Astrocyte (in vitro differentiated cells and primary cell): ENCODE measurements around the gene GP9. TPM values are rescaled to one million over a fixed set of nuclear protein-coding genes. Genes with fewer than 3 reads are reported as not detected.
A peak's percentile ranks its signal among the peaks of the same experiment; 100 is the strongest.

Experiments used
- DNase-seq: peaks from one replicate; pipeline ENCODE4 v3.0.0-alpha.2; 2010; ENCODE audit warnings: low read depth
- FAIRE-seq: peaks from 2 replicates; lab custom pipeline; 2011; peaks lifted over from hg19 to GRCh38; lab: Jason Lieb, UNC
- H2AFZ ChIP-seq: 2 replicates; pipeline ENCODE4 v1.6.0; 2012; ENCODE audit warnings: low read depth, low read length, inconsistent platforms
- H3K27ac ChIP-seq: 2 replicates; pipeline ENCODE4 v1.5.1; 2011; ENCODE audit warnings: low read depth, low read length, inconsistent platforms
- H3K27me3 ChIP-seq: 2 replicates; pipeline ENCODE4 v1.6.0; 2011; ENCODE audit warnings: low read length, inconsistent platforms; ENCODE audit not compliant: insufficient read depth
- H3K36me3 ChIP-seq: 2 replicates; pipeline ENCODE4 v1.5.1; 2011; ENCODE audit warnings: low read length, inconsistent platforms; ENCODE audit not compliant: insufficient read depth
- H3K4me1 ChIP-seq: 2 replicates; pipeline ENCODE4 v1.5.1; 2011; ENCODE audit warnings: low read length, inconsistent platforms; ENCODE audit not compliant: insufficient read depth
- H3K4me2 ChIP-seq: 2 replicates; pipeline ENCODE4 v1.6.0; 2012; ENCODE audit warnings: low read length, inconsistent platforms
- H3K4me3 ChIP-seq: 2 replicates; pipeline ENCODE4 v1.5.1; 2011; ENCODE audit warnings: low read depth, mild to moderate bottlenecking, low read length, inconsistent platforms; ENCODE audit not compliant: insufficient read depth
- H3K79me2 ChIP-seq: 2 replicates; pipeline ENCODE4 v1.6.0; 2012; ENCODE audit warnings: mild to moderate bottlenecking, low read length, inconsistent platforms; ENCODE audit not compliant: insufficient read depth
- H3K9ac ChIP-seq: 2 replicates; pipeline ENCODE4 v1.6.0; 2012; ENCODE audit warnings: mild to moderate bottlenecking, low read length, inconsistent platforms
- H3K9me3 ChIP-seq: 2 replicates; pipeline ENCODE4 v1.5.1; 2012; ENCODE audit warnings: low read depth, mild to moderate bottlenecking, low read length, inconsistent platforms; ENCODE audit not compliant: insufficient read depth
- H4K20me1 ChIP-seq: 2 replicates; pipeline ENCODE4 v1.6.0; 2012; ENCODE audit warnings: low read length, inconsistent platforms; ENCODE audit not compliant: insufficient read depth
- H3K27ac Mint-ChIP-seq: one replicate; pipeline ENCODE4 v1.8.0; 2021; ENCODE audit warnings: mild to moderate bottlenecking, mixed read lengths; ENCODE audit not compliant: unreplicated experiment
- H3K27me3 Mint-ChIP-seq: one replicate; pipeline ENCODE4 v1.8.0; 2021; ENCODE audit warnings: low read depth, mixed read lengths; ENCODE audit not compliant: unreplicated experiment
- H3K36me3 Mint-ChIP-seq: one replicate; pipeline ENCODE4 v1.8.0; 2021; ENCODE audit warnings: low read depth, mixed read lengths; ENCODE audit not compliant: unreplicated experiment
- H3K4me1 Mint-ChIP-seq: one replicate; pipeline ENCODE4 v1.8.0; 2021; ENCODE audit warnings: low read depth, mixed read lengths; ENCODE audit not compliant: unreplicated experiment
- H3K4me3 Mint-ChIP-seq: one replicate; pipeline ENCODE4 v1.8.0; 2021; ENCODE audit warnings: mild to moderate bottlenecking, moderate library complexity, mixed read lengths; ENCODE audit not compliant: unreplicated experiment
- H3K9me3 Mint-ChIP-seq: one replicate; pipeline ENCODE4 v1.8.0; 2021; ENCODE audit warnings: mild to moderate bottlenecking, mixed read lengths; ENCODE audit not compliant: unreplicated experiment
- CTCF ChIP-seq: IDR thresholded peaks from 2 replicates; pipeline ENCODE4 v1.5.1; 2011; ENCODE audit warnings: low read depth, mild to moderate bottlenecking, inconsistent platforms, low read length, moderate library complexity; ENCODE audit not compliant: insufficient read depth
- EZH2 ChIP-seq: IDR thresholded peaks from 2 replicates; pipeline ENCODE4 v1.6.1; 2012; ENCODE audit warnings: mild to moderate bottlenecking, low read length, inconsistent platforms; ENCODE audit not compliant: insufficient read depth
- total RNA-seq: library from RNA; stranded (reverse); gene quantifications from 2 replicates; pipeline ENCODE4 v1.2.1, GENCODE V29; 2021

GP9 gene
- total RNA-seq, 1 donor from 2014 or later: not detected

- FAIRE-seq: no peak
- H3K36me3 ChIP-seq: no peaks in the 10 kb centered on the region
Observed at GRCh38 chr3:129014793-129015345, 45.7 kb upstream of the GP9 start.

GRCh38 chr3:129015388-129016105 is 45.0 kb upstream of the GP9 start:
- Mint-ChIP-seq H3K4me3 (no peak overlapping the region), H3K9me3 (peaks cover 1% of the 10 kb centered on the region), H3K27me3 (peaks cover 4% of the 10 kb centered on the region), H3K36me3 (no peaks in the 10 kb centered on the region), H3K4me1 (peaks cover 14% of the 10 kb centered on the region), H3K27ac (peak overlapping the region; percentile 88)
- no peak for TF ChIP-seq CTCF
- TF ChIP-seq EZH2: no peak
- no peaks in the 10 kb centered on the region for H3K79me2 ChIP-seq
- peak overlapping the region; percentile 47 for H2AFZ ChIP-seq
- H3K36me3 ChIP-seq: no peaks in the 10 kb centered on the region
- H4K20me1 ChIP-seq: no peaks in the 10 kb centered on the region
- no peaks in the 10 kb centered on the region for H3K4me1 ChIP-seq
- FAIRE-seq (no peak), DNase-seq (no peak)
- no peak overlapping the region for H3K4me2 ChIP-seq
- H3K9me3 ChIP-seq: peaks cover 2% of the 10 kb centered on the region
- H3K4me3 ChIP-seq: no peak overlapping the region
- peaks cover 5% of the 10 kb centered on the region for H3K27me3 ChIP-seq
- H3K9ac ChIP-seq: no peak overlapping the region
- H3K27ac ChIP-seq: no peak overlapping the region

More at GRCh38 chr3:129014793-129015345, 45.7 kb upstream of the GP9 start:
- no peak for DNase-seq
- TF ChIP-seq EZH2: no peak
- no peak for TF ChIP-seq CTCF
- H2AFZ ChIP-seq: no peak overlapping the region
- H3K9ac ChIP-seq: no peak overlapping the region
- no peak overlapping the region for H3K4me2 ChIP-seq
- no peaks in the 10 kb centered on the region for H3K4me1 ChIP-seq
- Mint-ChIP-seq H3K36me3 (no peaks in the 10 kb centered on the region), H3K4me3 (no peak overlapping the region), H3K27ac (no peak overlapping the region), H3K27me3 (peaks cover 4% of the 10 kb centered on the region), H3K9me3 (peaks cover 1% of the 10 kb centered on the region), H3K4me1 (peaks cover 14% of the 10 kb centered on the region)
- no peaks in the 10 kb centered on the region for H3K79me2 ChIP-seq
- H3K27ac ChIP-seq: no peak overlapping the region
- H3K4me3 ChIP-seq: no peak overlapping the region
- peaks cover 2% of the 10 kb centered on the region for H3K9me3 ChIP-seq
- H4K20me1 ChIP-seq: no peaks in the 10 kb centered on the region
- H3K27me3 ChIP-seq: peaks cover 5% of the 10 kb centered on the region

GRCh38 chr3:129016356-129016719 is 44.2 kb upstream of the GP9 start:
- H3K4me3 ChIP-seq: no peak overlapping the region
- FAIRE-seq: no peak
- peaks cover 14% of the 10 kb centered on the region for H3K4me1 Mint-ChIP-seq
- TF ChIP-seq EZH2: no peak
- no peak for TF ChIP-seq CTCF
- no peaks in the 10 kb centered on the region for H3K36me3 ChIP-seq
- H3K4me1 ChIP-seq: peaks cover 5% of the 10 kb centered on the region
- H3K9me3 Mint-ChIP-seq: peaks cover 1% of the 10 kb centered on the region
- no peak for DNase-seq
- H4K20me1 ChIP-seq: no peaks in the 10 kb centered on the region
- no peak overlapping the region for H3K27ac ChIP-seq
- H3K27ac Mint-ChIP-seq: peak overlapping the region; percentile 88
- H3K27me3 ChIP-seq: peaks cover 5% of the 10 kb centered on the region
- no peaks in the 10 kb centered on the region for H3K79me2 ChIP-seq
- peaks cover 2% of the 10 kb centered on the region for H3K27me3 Mint-ChIP-seq
- H3K9me3 ChIP-seq: peaks cover 2% of the 10 kb centered on the region
- H3K4me2 ChIP-seq: no peak overlapping the region
- no peaks in the 10 kb centered on the region for H3K36me3 Mint-ChIP-seq
- no peak overlapping the region for H3K9ac ChIP-seq
- H3K4me3 Mint-ChIP-seq: no peak overlapping the region
- H2AFZ ChIP-seq: no peak overlapping the region
